PFSK-1 (cell line): ENCODE data around the gene TGFB1.

ENCODE experiments used
- REST ChIP-seq, 2 experiments: IDR thresholded peaks; 2 replicates each; pipeline versions ENCODE4 v1.6.1 to v1.8.0; 2011 to 2012; ENCODE audit warnings: low read depth in 2 of 2, low read length in 2 of 2, control low read depth in 1 of 2, inconsistent platforms in 1 of 2, mild to moderate bottlenecking in 1 of 2, moderate library complexity in 1 of 2; ENCODE audit not compliant: insufficient read depth in 1 of 2
- SIN3A ChIP-seq: IDR thresholded peaks from 2 replicates; pipeline ENCODE4 v1.6.1; 2012; ENCODE audit warnings: mild to moderate bottlenecking, low read length, moderate library complexity, borderline replicate concordance; ENCODE audit not compliant: insufficient read depth

GRCh38 chr19:41398598-41398997, 44.9 kb upstream of the TGFB1 start:
- TF ChIP-seq SIN3A: no peak
- no peak for TF ChIP-seq REST (IDR thresholded peaks at IDR 0.05; ENCODE audit: insufficient read depth in 1 of 2, low read depth in 2 of 2, low read length in 2 of 2)
